ENCODE measurements around the gene MATN1. TPM values are rescaled to one million over a fixed set of nuclear protein-coding genes. Genes with fewer than 3 reads are reported as not detected.

The MATN1 gene
- total RNA-seq, 6 experiments from 2014 or later, result 0.06 TPM; not detected in 5

- no peaks in the 10 kb centered on the region for H3K9me3 Mint-ChIP-seq
- no peak overlapping the region for H3K4me3 Mint-ChIP-seq
- H3K27ac Mint-ChIP-seq, result no peak overlapping the region
- H3K4me1 Mint-ChIP-seq (ENCODE audit: low read depth), result no peaks in the 10 kb centered on the region
- TF ChIP-seq CTCF (IDR thresholded peaks at IDR 0.05), result no peak
- H3K27me3 Mint-ChIP-seq (ENCODE audit: insufficient read depth), result peaks cover 17% of the 10 kb centered on the region
- no peaks in the 10 kb centered on the region for H3K36me3 Mint-ChIP-seq (ENCODE audit: low read depth)
- DNase-seq, result no peak
Measured at GRCh38 chr1:30661311-30661710, 62.1 kb downstream of the MATN1 start.

Small RNA genes lying within 50 kb of the gene (microRNA-seq; reads per million reads assigned to microRNA genes)
- not detected for gene MIR4420

Other genes starting within 250 kb of the MATN1 start
- under 1 TPM; 0.38 to 0.81 (median 0.63) TPM for gene LAPTM5, start 34.2 kb upstream of the MATN1 start, total RNA-seq (2021; fragmentation: NEBNext Ultra II Directional; extraction: Animal tissue kit (Norgen Biotek cat#: 25700))
- gene SDC3, start 185.2 kb upstream of the MATN1 start, total RNA-seq (2021; fragmentation: NEBNext Ultra II Directional; extraction: Animal tissue kit (Norgen Biotek cat#: 25700)), result 10 to 100 TPM; 50.9 to 60.5 (median 56.7) TPM

Data from HFFc6 (cell line).